Upper lobe of right lung (tissue), 1 donor: ENCODE results near the gene NFIX. TPM values are rescaled to one million over a fixed set of nuclear protein-coding genes. Genes with fewer than 3 reads are reported as not detected.

Source experiments
- ATAC-seq: fragments of 200-7000 bp; cut with Tn5 transposase; one replicate; pipeline ENCODE4 v1.9.1; 2020; ENCODE audit warnings: mild to moderate bottlenecking, moderate library complexity
- DNase-seq: peaks from one replicate; pipeline ENCODE4 v3.0.0-alpha.2; 2020
- H3K27ac ChIP-seq: fragments of 200-600 bp; one replicate; pipeline ENCODE4 v1.8.0; 2022
- H3K27me3 ChIP-seq: fragments of 200-600 bp; one replicate; pipeline ENCODE4 v1.8.0; 2022; ENCODE audit warnings: mild to moderate bottlenecking
- H3K36me3 ChIP-seq: fragments of 200-600 bp; one replicate; pipeline ENCODE4 v1.8.0; 2022
- H3K4me1 ChIP-seq: fragments of 200-600 bp; one replicate; pipeline ENCODE4 v1.8.0; 2022
- H3K4me3 ChIP-seq: fragments of 200-600 bp; one replicate; pipeline ENCODE4 v1.8.0; 2022; ENCODE audit warnings: mild to moderate bottlenecking
- H3K9me3 ChIP-seq: fragments of 200-600 bp; one replicate; pipeline ENCODE4 v1.8.0; 2022
- intact Hi-C: fragments of 100-400 bp; cut with DNase I; formaldehyde crosslinking; loops from one replicate; pipeline ENCODE4 v1.11.0; 2022
- total RNA-seq: library from RNA; stranded (reverse); fragmentation: NEBNext Ultra II Directional; extraction: Animal tissue kit (Norgen Biotek cat#: 25700); gene quantifications from one replicate; pipeline ENCODE4 v1.2.1, GENCODE V29; 2021
- TF ChIP-seq, protein P1 (sequence below): fragments of 200-600 bp; IDR thresholded peaks from one replicate; pipeline ENCODE4 v1.8.0; 2022; ENCODE audit warnings: antibody characterized with exemption
- donor health status: DM: no; HTN: yes; CAD: no; lungs with severe emphysema.

The NFIX gene
- total RNA-seq, 1 donor from 2014 or later: 168 TPM

DNA sequence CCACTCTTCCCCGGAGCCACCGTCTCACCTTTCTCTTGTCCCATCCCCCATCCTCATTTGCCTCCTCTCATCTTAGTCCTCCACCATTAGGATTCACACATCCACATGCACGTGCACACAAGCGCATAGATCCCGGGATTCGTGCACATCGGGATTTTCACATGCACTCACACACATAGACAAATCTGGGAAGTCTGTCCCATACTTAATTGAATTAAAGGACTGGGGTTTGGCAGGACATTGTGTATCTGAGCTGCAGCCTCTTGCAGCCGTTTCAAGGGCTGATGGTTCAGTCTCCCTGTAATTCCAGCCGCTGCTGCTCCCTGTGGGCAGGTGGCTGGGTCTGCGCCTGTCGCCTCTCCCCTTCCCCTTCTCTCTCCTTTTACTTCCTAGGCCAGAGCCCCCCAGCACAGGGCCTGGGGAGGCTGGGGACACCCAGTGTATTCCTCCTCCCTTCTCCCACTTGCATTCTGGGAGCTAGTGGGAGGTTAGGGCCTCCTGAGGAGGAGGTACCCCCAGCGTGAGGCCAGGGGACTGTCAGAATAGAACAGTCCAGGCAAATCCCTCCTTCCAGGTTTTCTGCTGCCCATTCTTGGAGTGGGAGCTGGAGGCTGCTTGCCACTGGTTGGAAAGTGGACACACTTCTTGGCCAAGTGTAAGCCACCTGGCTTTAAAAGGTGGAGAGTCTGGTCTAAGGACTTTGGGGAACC lies 63.8 kb downstream of the NFIX start:
- H3K27ac ChIP-seq: peak overlapping the region; percentile 48

DNA sequence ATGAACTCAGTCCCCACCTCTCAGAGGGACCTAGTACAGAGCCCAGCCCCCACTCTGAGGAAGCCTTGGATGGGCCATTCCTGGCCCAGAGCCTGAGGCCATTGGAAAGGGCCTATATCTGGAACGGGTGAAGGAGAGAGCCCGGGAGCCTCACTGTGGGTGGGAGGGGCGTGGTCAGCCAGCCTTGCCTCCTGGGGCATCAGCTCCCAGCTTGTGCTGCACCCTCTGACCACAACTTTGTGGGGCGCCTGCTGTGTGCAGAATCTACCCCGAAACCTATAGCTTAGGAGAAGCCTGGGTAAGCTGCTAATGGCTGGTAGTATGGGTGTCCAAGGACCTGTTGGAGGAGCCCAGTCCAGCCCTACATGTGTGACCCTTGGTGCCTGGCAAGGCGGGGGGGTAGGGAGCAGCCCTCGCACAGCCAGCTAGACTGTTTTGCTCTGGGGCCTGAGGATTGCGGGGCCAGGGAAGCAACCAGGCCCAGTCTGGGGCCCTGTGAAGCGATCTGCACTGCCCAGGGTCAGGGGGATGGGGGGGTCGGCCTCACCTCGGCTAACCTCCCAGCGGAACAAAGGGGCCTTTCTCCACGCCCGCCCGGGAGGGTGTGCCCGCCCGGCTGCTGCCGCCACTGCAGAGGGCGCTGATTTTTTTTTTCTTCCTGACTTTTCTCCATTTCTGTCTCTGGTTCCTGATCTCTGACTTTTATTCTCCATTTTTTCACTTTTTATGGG lies 65.1 kb downstream of the NFIX start:
- ATAC-seq (no peak), DNase-seq (peak; percentile 75)
- H3K36me3 ChIP-seq: no peaks in the 10 kb centered on the region
- no peaks in the 10 kb centered on the region for H3K9me3 ChIP-seq
- peak overlapping the region; percentile 53 for H3K27ac ChIP-seq
- no peaks in the 10 kb centered on the region for H3K27me3 ChIP-seq
- H3K4me3 ChIP-seq: peak overlapping the region; percentile 49
- intact Hi-C loops: no loop called here
- TF ChIP-seq, protein P1, sequence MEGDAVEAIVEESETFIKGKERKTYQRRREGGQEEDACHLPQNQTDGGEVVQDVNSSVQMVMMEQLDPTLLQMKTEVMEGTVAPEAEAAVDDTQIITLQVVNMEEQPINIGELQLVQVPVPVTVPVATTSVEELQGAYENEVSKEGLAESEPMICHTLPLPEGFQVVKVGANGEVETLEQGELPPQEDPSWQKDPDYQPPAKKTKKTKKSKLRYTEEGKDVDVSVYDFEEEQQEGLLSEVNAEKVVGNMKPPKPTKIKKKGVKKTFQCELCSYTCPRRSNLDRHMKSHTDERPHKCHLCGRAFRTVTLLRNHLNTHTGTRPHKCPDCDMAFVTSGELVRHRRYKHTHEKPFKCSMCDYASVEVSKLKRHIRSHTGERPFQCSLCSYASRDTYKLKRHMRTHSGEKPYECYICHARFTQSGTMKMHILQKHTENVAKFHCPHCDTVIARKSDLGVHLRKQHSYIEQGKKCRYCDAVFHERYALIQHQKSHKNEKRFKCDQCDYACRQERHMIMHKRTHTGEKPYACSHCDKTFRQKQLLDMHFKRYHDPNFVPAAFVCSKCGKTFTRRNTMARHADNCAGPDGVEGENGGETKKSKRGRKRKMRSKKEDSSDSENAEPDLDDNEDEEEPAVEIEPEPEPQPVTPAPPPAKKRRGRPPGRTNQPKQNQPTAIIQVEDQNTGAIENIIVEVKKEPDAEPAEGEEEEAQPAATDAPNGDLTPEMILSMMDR: no peak
- peaks cover 80% of the 10 kb centered on the region for H3K4me1 ChIP-seq

More for the DNA sequence above, 63.8 kb downstream of the NFIX start:
- intact Hi-C loops: no loop called here
- Histone ChIP-seq H3K9me3 (no peaks in the 10 kb centered on the region), H3K27me3 (no peaks in the 10 kb centered on the region), H3K36me3 (no peaks in the 10 kb centered on the region), H3K4me3 (no peak overlapping the region), H3K4me1 (peaks cover 91% of the 10 kb centered on the region)
- no peak for DNase-seq
- no peak for ATAC-seq
- TF ChIP-seq, protein P1: no peak

DNA sequence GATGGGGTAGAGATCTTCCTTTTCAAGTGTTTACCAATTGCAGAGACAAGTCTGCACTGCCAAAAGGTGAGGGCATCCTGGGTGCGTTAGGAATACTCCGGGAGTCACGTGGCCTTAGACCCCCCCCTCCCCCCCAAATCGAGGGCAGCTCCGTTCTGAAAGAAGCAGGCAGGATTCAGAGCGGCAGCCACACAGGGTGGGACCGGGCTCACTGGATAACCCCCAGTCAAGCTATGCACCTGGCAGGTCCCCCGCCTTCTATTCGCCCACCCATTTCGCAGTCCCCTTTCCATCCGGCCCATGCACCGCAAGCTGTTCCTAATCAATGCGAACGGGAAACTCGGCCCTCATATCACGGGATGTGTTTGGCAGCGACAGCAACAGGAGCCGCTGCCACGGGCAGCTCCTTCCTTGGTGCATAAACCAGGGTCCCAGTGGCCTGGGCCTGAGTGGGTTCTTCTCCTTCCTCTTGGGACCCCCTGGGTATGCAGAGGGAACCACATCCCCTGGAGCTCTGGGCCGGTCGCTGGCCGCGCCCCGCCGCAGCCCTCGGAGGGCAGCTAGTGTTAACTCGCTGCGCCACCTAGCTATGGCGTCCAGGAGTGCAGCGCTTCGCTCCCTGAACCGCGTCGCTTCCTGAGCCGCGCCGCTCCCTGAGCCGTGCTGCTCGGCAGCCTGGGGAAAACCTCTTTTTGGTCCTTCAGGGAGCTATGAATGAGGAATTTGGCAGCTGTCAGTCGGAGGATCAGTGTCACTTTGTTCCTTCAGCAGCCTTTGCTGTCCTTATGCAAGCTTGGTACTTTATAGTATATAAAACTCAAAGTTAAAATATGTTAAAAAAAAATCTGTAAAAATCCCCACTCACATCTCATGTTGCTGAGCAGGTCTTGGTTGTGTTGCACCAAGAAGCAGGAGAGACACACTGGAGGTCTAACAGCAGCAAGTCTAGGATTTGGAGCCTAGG lies 66.0 kb downstream of the NFIX start:
- ATAC-seq (peak; percentile 92), DNase-seq (peak; percentile 90)
- Histone ChIP-seq H3K4me1 (peaks cover 80% of the 10 kb centered on the region), H3K9me3 (no peaks in the 10 kb centered on the region), H3K4me3 (peak overlapping the region; percentile 49), H3K36me3 (no peaks in the 10 kb centered on the region), H3K27ac (peak overlapping the region; percentile 53), H3K27me3 (no peaks in the 10 kb centered on the region)
- TF ChIP-seq, protein P1: peak; percentile 97
- intact Hi-C loops: no loop called here

DNA sequence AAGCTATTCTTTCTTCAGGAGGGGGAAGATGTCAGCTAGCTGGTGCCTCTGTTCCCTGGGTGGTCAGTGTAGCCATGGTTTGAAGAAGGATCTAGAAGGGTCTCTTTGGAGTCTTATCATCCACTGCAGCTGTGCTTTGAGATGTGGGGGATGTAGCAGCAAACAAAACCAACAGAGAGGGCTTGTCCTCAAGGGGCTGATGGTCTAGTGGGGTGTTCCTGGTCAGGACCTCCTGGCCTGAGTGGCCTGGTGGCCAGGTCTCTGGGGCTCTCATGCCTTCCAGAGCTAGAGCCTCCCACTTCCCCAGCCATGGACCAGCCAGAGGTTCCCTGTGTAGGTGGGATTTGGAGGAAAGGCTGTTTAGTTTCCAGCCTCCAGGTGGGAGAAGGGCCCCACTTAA lies 67.0 kb downstream of the NFIX start:
- Histone ChIP-seq H3K4me1 (peaks cover 79% of the 10 kb centered on the region), H3K36me3 (no peaks in the 10 kb centered on the region), H3K9me3 (no peaks in the 10 kb centered on the region), H3K27me3 (no peaks in the 10 kb centered on the region), H3K4me3 (no peak overlapping the region), H3K27ac (peak overlapping the region; percentile 51)
- ATAC-seq: no peak
- DNase-seq: no peak
- TF ChIP-seq, protein P1: no peak
- intact Hi-C loops: no loop called here

DNA sequence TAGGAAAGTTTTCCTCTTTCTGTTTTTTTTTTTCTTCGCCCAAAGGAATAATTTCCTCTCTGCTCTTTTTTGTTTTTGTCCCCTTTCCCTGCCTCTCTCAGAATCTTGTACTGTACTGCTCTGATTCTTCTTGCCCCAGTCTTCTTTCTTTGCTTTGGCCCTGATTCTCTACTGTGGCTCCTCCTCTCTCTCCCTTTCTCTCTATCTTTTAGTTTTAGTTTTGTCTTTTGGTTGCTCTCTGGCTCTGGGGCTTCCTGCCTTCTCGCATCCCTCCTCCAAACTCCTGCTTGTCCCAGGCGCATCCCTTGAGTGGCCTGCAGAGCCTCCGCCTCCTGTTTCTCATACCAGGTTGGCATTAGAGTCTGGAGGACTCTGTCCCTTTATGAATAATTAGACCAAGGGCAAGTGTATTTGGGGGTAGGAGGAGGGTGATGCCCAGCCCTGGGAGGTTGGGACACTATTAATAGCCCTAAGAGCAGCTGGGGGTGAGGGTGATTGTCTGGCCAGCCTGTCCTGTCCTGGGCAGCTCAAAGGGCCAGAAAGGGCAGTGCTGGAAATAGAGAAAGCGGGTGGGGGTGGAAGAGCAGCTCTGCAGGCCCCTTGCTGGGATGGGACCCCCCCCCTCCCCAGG lies 68.3 kb downstream of the NFIX start:
- intact Hi-C loops: no loop called here
- H3K27me3 ChIP-seq: no peaks in the 10 kb centered on the region
- DNase-seq (no peak), ATAC-seq (no peak)
- H3K4me3 ChIP-seq: no peak overlapping the region
- TF ChIP-seq, protein P1: no peak
- peaks cover 76% of the 10 kb centered on the region for H3K4me1 ChIP-seq
- peak overlapping the region; percentile 58 for H3K27ac ChIP-seq
- no peaks in the 10 kb centered on the region for H3K9me3 ChIP-seq
- no peaks in the 10 kb centered on the region for H3K36me3 ChIP-seq
